Calu3 (cell line): ENCODE measurements around the gene OTUD6A. TPM values are rescaled to one million over a fixed set of nuclear protein-coding genes. Genes with fewer than 3 reads are reported as not detected.
"Not testable (repeated sequence)": the region's sequence is repeated elsewhere in the genome, so short reads cannot be mapped to it uniquely, and the experiment has no call there.

Experiments
- BruUV-seq: library from RNA; stranded (reverse); fragments of 400-500 nt; replicated peaks from 2 replicates; lab custom pipeline; 2021; lab: Mats Ljungman, UMichigan
- CTCF ChIA-PET: fragments of 300-600 bp; sonication (Branson Sonifier 250); formaldehyde crosslinking; loops from one replicate; lab custom pipeline; 2022; ENCODE audit warnings: antibody characterized with exemption; lab: Charles Lee
- DNase-seq: peaks from one replicate; pipeline ENCODE4 v3.0.0; 2022
- H3K27ac Mint-ChIP-seq: one replicate; pipeline ENCODE4 v1.8.0; 2022; ENCODE audit warnings: mixed read lengths; ENCODE audit not compliant: unreplicated experiment
- H3K27me3 Mint-ChIP-seq: one replicate; pipeline ENCODE4 v1.8.0; 2022; ENCODE audit warnings: mixed read lengths; ENCODE audit not compliant: unreplicated experiment
- H3K36me3 Mint-ChIP-seq: one replicate; pipeline ENCODE4 v1.8.0; 2022; ENCODE audit warnings: mild to moderate bottlenecking, moderate library complexity, mixed read lengths; ENCODE audit not compliant: insufficient read depth, unreplicated experiment
- H3K4me1 Mint-ChIP-seq: one replicate; pipeline ENCODE4 v1.8.0; 2022; ENCODE audit warnings: mild to moderate bottlenecking, low read depth, mixed read lengths; ENCODE audit not compliant: unreplicated experiment
- H3K4me3 Mint-ChIP-seq: one replicate; pipeline ENCODE4 v1.8.0; 2022; ENCODE audit warnings: mild to moderate bottlenecking, low read depth, moderate library complexity, mixed read lengths; ENCODE audit not compliant: unreplicated experiment
- H3K9me3 Mint-ChIP-seq: one replicate; pipeline ENCODE4 v1.8.0; 2022; ENCODE audit warnings: low read depth, mixed read lengths; ENCODE audit not compliant: unreplicated experiment
- CTCF ChIP-seq: fragments of 200-600 bp; IDR thresholded peaks from one replicate; pipeline ENCODE4 v1.8.0; 2022; ENCODE audit warnings: antibody characterized with exemption; ENCODE audit not compliant: unreplicated experiment
- intact Hi-C: fragments of 100-400 bp; cut with micrococcal nuclease; formaldehyde crosslinking; loops from one replicate; pipeline ENCODE4 v1.10.0; 2022; ENCODE audit not compliant: unreplicated experiment
- microRNA-seq: library from miRNA; unstranded; fragments of <30 nt; microRNA quantifications from one replicate; pipeline ENCODE4 v1.2.0, GENCODE V29; 2022
- total RNA-seq: library from RNA; stranded (reverse); gene quantifications from 2 replicates; pipeline ENCODE4 v1.2.3, GENCODE V29; 2022

Gene OTUD6A
- total RNA-seq, 1 experiment from 2014 or later, result not detected

GRCh38 chrX:70105229-70105628 lies 43.0 kb downstream of the OTUD6A start:
- no TSS peak for BruUV-seq
- H3K27ac Mint-ChIP-seq, result no peak overlapping the region

GRCh38 chrX:70111436-70112026 lies 49.3 kb downstream of the OTUD6A start:
- H3K4me1 Mint-ChIP-seq, H3K36me3 Mint-ChIP-seq, H3K4me3 Mint-ChIP-seq, intact Hi-C loops, H3K27me3 Mint-ChIP-seq, DNase-seq, CTCF ChIA-PET, H3K9me3 Mint-ChIP-seq, H3K27ac Mint-ChIP-seq, BruUV-seq: not testable (repeated sequence)

More at GRCh38 chrX:70105229-70105628, 43.0 kb downstream of the OTUD6A start:
- no peaks in the 10 kb centered on the region for H3K4me1 Mint-ChIP-seq
- CTCF ChIA-PET, result no interaction called here
- intact Hi-C loops, result no loop called here
- peaks cover 12% of the 10 kb centered on the region for H3K27me3 Mint-ChIP-seq
- no peak for DNase-seq
- H3K4me3 Mint-ChIP-seq, result no peak overlapping the region
- TF ChIP-seq CTCF, result no peak
- no peaks in the 10 kb centered on the region for H3K9me3 Mint-ChIP-seq
- no peaks in the 10 kb centered on the region for H3K36me3 Mint-ChIP-seq

Small RNA genes lying within 50 kb of the gene (microRNA-seq; reads per million reads assigned to microRNA genes)
- 28.5 reads per million, percentile 49 among the genes with 10 or more reads in this experiment for gene MIR676

Other genes with a start within 250 kb of the OTUD6A start
- gene AWAT2, start 12.5 kb upstream of the OTUD6A start, total RNA-seq, result not detected in 2 replicates
- gene IGBP1, start 71.0 kb downstream of the OTUD6A start, total RNA-seq, result 44.8 and 48.3 TPM in 2 replicates
- gene DGAT2L6, start 115.0 kb downstream of the OTUD6A start, total RNA-seq, result not detected in 2 replicates
- gene AWAT1, start 172.2 kb downstream of the OTUD6A start, total RNA-seq, result not detected in 2 replicates
- 0.32 TPM in 1 of 2 replicates, not detected in the other for gene P2RY4, start 197.7 kb downstream of the OTUD6A start, total RNA-seq
- gene ARR3, start 205.9 kb downstream of the OTUD6A start, total RNA-seq, result not detected in 2 replicates
- gene RAB41, start 219.7 kb downstream of the OTUD6A start, total RNA-seq, result not detected in 2 replicates
- 63.4 and 73.0 TPM in 2 replicates for gene PDZD11, start 227.5 kb downstream of the OTUD6A start, total RNA-seq
- 25.9 and 30.9 TPM in 2 replicates for gene KIF4A, start 227.6 kb downstream of the OTUD6A start, total RNA-seq